ENCODE measurements around the gene TMEM117.
"Not testable (repeated sequence)": the region's sequence is repeated elsewhere in the genome, so short reads cannot be mapped to it uniquely, and the experiment has no call there.

Gene TMEM117

GRCh38 chr12:44367136-44367535, 531.3 kb downstream of the TMEM117 start:
- Histone ChIP-seq H3K4me1 (ENCODE audit: control insufficient read depth in 1 of 2, insufficient read depth in 2 of 2, low read length in 2 of 2) (no peaks in the 10 kb centered on the region), H3K27me3 (ENCODE audit: low read depth, low read length) (no peaks in the 10 kb centered on the region), H3K36me3 (ENCODE audit: control insufficient read depth in 1 of 2, insufficient read depth in 2 of 2, low read length in 2 of 2) (no peaks in the 10 kb centered on the region), H3K27ac (ENCODE audit: low read length) (no peak overlapping the region), H3K4me3 (ENCODE audit: low read depth in 1 of 2, low read length in 2 of 2) (no peak overlapping the region), H3K9me3 (ENCODE audit: control insufficient read depth in 1 of 2, low read length in 2 of 2) (no peaks in the 10 kb centered on the region)

- Histone ChIP-seq H3K9me3 (ENCODE audit: control insufficient read depth in 1 of 2, low read length in 2 of 2) (no peaks in the 10 kb centered on the region), H3K4me3 (ENCODE audit: low read depth in 1 of 2, low read length in 2 of 2) (no peak overlapping the region), H3K27ac (ENCODE audit: low read length) (no peak overlapping the region), H3K36me3 (ENCODE audit: control insufficient read depth in 1 of 2, insufficient read depth in 2 of 2, low read length in 2 of 2) (no peaks in the 10 kb centered on the region), H3K27me3 (ENCODE audit: low read depth, low read length) (no peaks in the 10 kb centered on the region), H3K4me1 (ENCODE audit: control insufficient read depth in 1 of 2, insufficient read depth in 2 of 2, low read length in 2 of 2) (no peaks in the 10 kb centered on the region)
These were observed 532.0 kb downstream of the TMEM117 start for GRCh38 chr12:44367916-44368315.

- H3K27ac ChIP-seq (ENCODE audit: low read length) = no peak overlapping the region
- H3K9me3 ChIP-seq (ENCODE audit: control insufficient read depth in 1 of 2, low read length in 2 of 2) = no peaks in the 10 kb centered on the region
- no peaks in the 10 kb centered on the region for H3K36me3 ChIP-seq (ENCODE audit: control insufficient read depth in 1 of 2, insufficient read depth in 2 of 2, low read length in 2 of 2)
- H3K27me3 ChIP-seq (ENCODE audit: low read depth, low read length) = no peaks in the 10 kb centered on the region
- H3K4me1 ChIP-seq (ENCODE audit: control insufficient read depth in 1 of 2, insufficient read depth in 2 of 2, low read length in 2 of 2) = no peaks in the 10 kb centered on the region
- no peak overlapping the region for H3K4me3 ChIP-seq (ENCODE audit: low read depth in 1 of 2, low read length in 2 of 2)
These were observed 534.1 kb downstream of the TMEM117 start for GRCh38 chr12:44369998-44370397.

GRCh38 chr12:44370982-44371381, 535.1 kb downstream of the TMEM117 start:
- Histone ChIP-seq H3K36me3 (ENCODE audit: control insufficient read depth in 1 of 2, insufficient read depth in 2 of 2, low read length in 2 of 2) (no peaks in the 10 kb centered on the region), H3K4me3 (ENCODE audit: low read depth in 1 of 2, low read length in 2 of 2) (no peak overlapping the region), H3K9me3 (ENCODE audit: control insufficient read depth in 1 of 2, low read length in 2 of 2) (no peaks in the 10 kb centered on the region), H3K4me1 (ENCODE audit: control insufficient read depth in 1 of 2, insufficient read depth in 2 of 2, low read length in 2 of 2) (no peaks in the 10 kb centered on the region), H3K27me3 (ENCODE audit: low read depth, low read length) (no peaks in the 10 kb centered on the region), H3K27ac (ENCODE audit: low read length) (no peak overlapping the region)

GRCh38 chr12:44372259-44372658, 536.4 kb downstream of the TMEM117 start:
- no peak overlapping the region for H3K4me3 ChIP-seq (ENCODE audit: low read depth in 1 of 2, low read length in 2 of 2)
- no peaks in the 10 kb centered on the region for H3K36me3 ChIP-seq (ENCODE audit: control insufficient read depth in 1 of 2, insufficient read depth in 2 of 2, low read length in 2 of 2)
- no peaks in the 10 kb centered on the region for H3K4me1 ChIP-seq (ENCODE audit: control insufficient read depth in 1 of 2, insufficient read depth in 2 of 2, low read length in 2 of 2)
- no peak overlapping the region for H3K27ac ChIP-seq (ENCODE audit: low read length)
- no peaks in the 10 kb centered on the region for H3K9me3 ChIP-seq (ENCODE audit: control insufficient read depth in 1 of 2, low read length in 2 of 2)
- H3K27me3 ChIP-seq (ENCODE audit: low read depth, low read length) = no peaks in the 10 kb centered on the region

GRCh38 chr12:44375694-44376093, 539.8 kb downstream of the TMEM117 start:
- H3K9me3 ChIP-seq (ENCODE audit: control insufficient read depth in 1 of 2, low read length in 2 of 2) = no peaks in the 10 kb centered on the region
- no peaks in the 10 kb centered on the region for H3K27me3 ChIP-seq (ENCODE audit: low read depth, low read length)
- no peaks in the 10 kb centered on the region for H3K36me3 ChIP-seq (ENCODE audit: control insufficient read depth in 1 of 2, insufficient read depth in 2 of 2, low read length in 2 of 2)
- no peaks in the 10 kb centered on the region for H3K4me1 ChIP-seq (ENCODE audit: control insufficient read depth in 1 of 2, insufficient read depth in 2 of 2, low read length in 2 of 2)
- no peak overlapping the region for H3K4me3 ChIP-seq (ENCODE audit: low read depth in 1 of 2, low read length in 2 of 2)
- no peak overlapping the region for H3K27ac ChIP-seq (ENCODE audit: low read length)

- no peak overlapping the region for H3K4me3 ChIP-seq (ENCODE audit: low read depth in 1 of 2, low read length in 2 of 2)
- H3K27me3 ChIP-seq (ENCODE audit: low read depth, low read length) = no peaks in the 10 kb centered on the region
- no peaks in the 10 kb centered on the region for H3K36me3 ChIP-seq (ENCODE audit: control insufficient read depth in 1 of 2, insufficient read depth in 2 of 2, low read length in 2 of 2)
- no peaks in the 10 kb centered on the region for H3K4me1 ChIP-seq (ENCODE audit: control insufficient read depth in 1 of 2, insufficient read depth in 2 of 2, low read length in 2 of 2)
- H3K27ac ChIP-seq (ENCODE audit: low read length) = no peak overlapping the region
- H3K9me3 ChIP-seq (ENCODE audit: control insufficient read depth in 1 of 2, low read length in 2 of 2) = no peaks in the 10 kb centered on the region
These were observed 541.7 kb downstream of the TMEM117 start for GRCh38 chr12:44377443-44378187.

- not testable (repeated sequence) for H3K27ac ChIP-seq (ENCODE audit: low read length); H3K4me1 ChIP-seq (ENCODE audit: control insufficient read depth in 1 of 2, insufficient read depth in 2 of 2, low read length in 2 of 2); H3K4me3 ChIP-seq (ENCODE audit: low read depth in 1 of 2, low read length in 2 of 2); H3K36me3 ChIP-seq (ENCODE audit: control insufficient read depth in 1 of 2, insufficient read depth in 2 of 2, low read length in 2 of 2); H3K27me3 ChIP-seq (ENCODE audit: low read depth, low read length); H3K9me3 ChIP-seq (ENCODE audit: control insufficient read depth in 1 of 2, low read length in 2 of 2)
These were observed 543.2 kb downstream of the TMEM117 start for GRCh38 chr12:44379113-44379512.

GRCh38 chr12:44379831-44380230, 544.0 kb downstream of the TMEM117 start:
- Histone ChIP-seq H3K4me1 (ENCODE audit: control insufficient read depth in 1 of 2, insufficient read depth in 2 of 2, low read length in 2 of 2) (no peaks in the 10 kb centered on the region), H3K27me3 (ENCODE audit: low read depth, low read length) (no peaks in the 10 kb centered on the region), H3K36me3 (ENCODE audit: control insufficient read depth in 1 of 2, insufficient read depth in 2 of 2, low read length in 2 of 2) (no peaks in the 10 kb centered on the region), H3K27ac (ENCODE audit: low read length) (no peak overlapping the region), H3K9me3 (ENCODE audit: control insufficient read depth in 1 of 2, low read length in 2 of 2) (no peaks in the 10 kb centered on the region), H3K4me3 (ENCODE audit: low read depth in 1 of 2, low read length in 2 of 2) (no peak overlapping the region)

- Histone ChIP-seq H3K36me3 (ENCODE audit: control insufficient read depth in 1 of 2, insufficient read depth in 2 of 2, low read length in 2 of 2) (no peaks in the 10 kb centered on the region), H3K4me3 (ENCODE audit: low read depth in 1 of 2, low read length in 2 of 2) (no peak overlapping the region), H3K4me1 (ENCODE audit: control insufficient read depth in 1 of 2, insufficient read depth in 2 of 2, low read length in 2 of 2) (no peaks in the 10 kb centered on the region), H3K27me3 (ENCODE audit: low read depth, low read length) (no peaks in the 10 kb centered on the region), H3K9me3 (ENCODE audit: control insufficient read depth in 1 of 2, low read length in 2 of 2) (no peaks in the 10 kb centered on the region), H3K27ac (ENCODE audit: low read length) (no peak overlapping the region)
These were observed 545.0 kb downstream of the TMEM117 start for GRCh38 chr12:44380861-44381260.

GRCh38 chr12:44381341-44381740, 545.5 kb downstream of the TMEM117 start:
- H3K4me3 ChIP-seq (ENCODE audit: low read depth in 1 of 2, low read length in 2 of 2) = no peak overlapping the region
- H3K27ac ChIP-seq (ENCODE audit: low read length) = no peak overlapping the region
- no peaks in the 10 kb centered on the region for H3K4me1 ChIP-seq (ENCODE audit: control insufficient read depth in 1 of 2, insufficient read depth in 2 of 2, low read length in 2 of 2)
- no peaks in the 10 kb centered on the region for H3K27me3 ChIP-seq (ENCODE audit: low read depth, low read length)
- H3K36me3 ChIP-seq (ENCODE audit: control insufficient read depth in 1 of 2, insufficient read depth in 2 of 2, low read length in 2 of 2) = no peaks in the 10 kb centered on the region
- no peaks in the 10 kb centered on the region for H3K9me3 ChIP-seq (ENCODE audit: control insufficient read depth in 1 of 2, low read length in 2 of 2)

- Histone ChIP-seq H3K4me3 (ENCODE audit: low read depth in 1 of 2, low read length in 2 of 2) (no peak overlapping the region), H3K27me3 (ENCODE audit: low read depth, low read length) (no peaks in the 10 kb centered on the region), H3K4me1 (ENCODE audit: control insufficient read depth in 1 of 2, insufficient read depth in 2 of 2, low read length in 2 of 2) (no peaks in the 10 kb centered on the region), H3K9me3 (ENCODE audit: control insufficient read depth in 1 of 2, low read length in 2 of 2) (no peaks in the 10 kb centered on the region), H3K27ac (ENCODE audit: low read length) (no peak overlapping the region), H3K36me3 (ENCODE audit: control insufficient read depth in 1 of 2, insufficient read depth in 2 of 2, low read length in 2 of 2) (no peaks in the 10 kb centered on the region)
These were observed 548.3 kb downstream of the TMEM117 start for GRCh38 chr12:44384136-44384535.
